Epithelial cell of prostate (primary cell): ENCODE measurements around the gene P4HA1.
"Not testable (repeated sequence)": the region's sequence is repeated elsewhere in the genome, so short reads cannot be mapped to it uniquely, and the experiment has no call there.

Experiments
- DNase-seq: peaks from one replicate; pipeline ENCODE4 v3.0.0-alpha.2; 2011; ENCODE audit warnings: low read depth, low spot score
- H3K27ac ChIP-seq: fragments of 450-650 bp; 2 replicates; pipeline ENCODE4 v1.5.1; 2017; ENCODE audit warnings: mild to moderate bottlenecking

P4HA1 gene

GRCh38 chr10:72989771-72990170, 106.9 kb downstream of the P4HA1 start:
- not testable (repeated sequence) for H3K27ac ChIP-seq, DNase-seq

GRCh38 chr10:72984618-72985017, 112.0 kb downstream of the P4HA1 start:
- DNase-seq, H3K27ac ChIP-seq: not testable (repeated sequence)

- no peak for DNase-seq
Measured at GRCh38 chr10:72981882-72982529, 114.7 kb downstream of the P4HA1 start.

GRCh38 chr10:72981028-72981881, 115.4 kb downstream of the P4HA1 start:
- DNase-seq = peak; percentile 8
- no peak overlapping the region for H3K27ac ChIP-seq

More at GRCh38 chr10:72981882-72982529, 114.7 kb downstream of the P4HA1 start:
- no peak overlapping the region for H3K27ac ChIP-seq

DNA sequence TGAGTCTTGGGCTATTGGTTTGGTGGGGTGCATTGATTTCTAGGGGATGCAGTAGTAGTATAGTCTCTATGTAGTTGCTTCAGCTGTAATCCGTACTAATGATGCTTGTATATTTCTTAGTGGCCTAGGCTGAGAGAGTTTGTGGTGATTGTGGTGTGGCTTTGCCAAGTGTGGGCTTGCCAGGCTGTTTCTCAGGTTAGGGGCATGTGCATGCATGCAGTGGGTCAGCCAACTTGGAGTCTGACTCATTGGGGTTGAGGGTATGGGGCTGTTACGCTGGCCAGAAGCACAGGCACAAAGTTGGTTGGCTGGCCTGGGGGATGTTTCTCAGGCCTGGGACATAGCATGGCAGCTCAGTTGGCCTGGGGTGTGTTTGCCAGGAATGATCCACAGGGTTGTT, 116.3 kb downstream of the P4HA1 start:
- H3K27ac ChIP-seq = no peak overlapping the region
- peak; percentile 64 for DNase-seq

- H3K27ac ChIP-seq = no peak overlapping the region
- no peak for DNase-seq
Measured at GRCh38 chr10:72979709-72980108, 117.0 kb downstream of the P4HA1 start.

- no peak overlapping the region for H3K27ac ChIP-seq
- no peak for DNase-seq
Measured at GRCh38 chr10:72976886-72977285, 119.8 kb downstream of the P4HA1 start.
